ENCODE data around the gene EDRF1.

Gene EDRF1

GRCh38 chr10:125788156-125789034 lies 68.9 kb downstream of the EDRF1 start:
- no peak for DNase-seq (ENCODE audit: low read depth)

- DNase-seq (ENCODE audit: low read depth), result no peak
Measured at GRCh38 chr10:125792342-125793300, 73.1 kb downstream of the EDRF1 start.

- DNase-seq (ENCODE audit: low read depth), result no peak
Measured at GRCh38 chr10:125795128-125795527, 75.6 kb downstream of the EDRF1 start.

- no peak for DNase-seq (ENCODE audit: low read depth)
Measured at GRCh38 chr10:125795637-125796190, 76.2 kb downstream of the EDRF1 start.

GRCh38 chr10:125797424-125797823 lies 77.9 kb downstream of the EDRF1 start:
- DNase-seq (ENCODE audit: low read depth), result no peak

- DNase-seq (ENCODE audit: low read depth), result no peak
Measured at GRCh38 chr10:125797994-125798662, 78.6 kb downstream of the EDRF1 start.

- no peak for DNase-seq (ENCODE audit: low read depth)
Measured at GRCh38 chr10:125799451-125800182, 80.1 kb downstream of the EDRF1 start.

- no peak for DNase-seq (ENCODE audit: low read depth)
Measured at GRCh38 chr10:125801574-125801973, 82.1 kb downstream of the EDRF1 start.

- DNase-seq (ENCODE audit: low read depth), result no peak
Measured at GRCh38 chr10:125802131-125802530, 82.6 kb downstream of the EDRF1 start.

GRCh38 chr10:125802739-125803138 lies 83.2 kb downstream of the EDRF1 start:
- DNase-seq (ENCODE audit: low read depth), result no peak

- DNase-seq (ENCODE audit: low read depth), result no peak
Measured at GRCh38 chr10:125808047-125808446, 88.5 kb downstream of the EDRF1 start.

- DNase-seq (ENCODE audit: low read depth), result no peak
Measured at GRCh38 chr10:125811251-125811650, 91.7 kb downstream of the EDRF1 start.

- DNase-seq (ENCODE audit: low read depth), result no peak
Measured at GRCh38 chr10:125812128-125812750, 92.7 kb downstream of the EDRF1 start.
